ENCODE results near the gene ARL5A.

The ARL5A gene

GRCh38 chr2:151853070-151853758 is 25.0 kb upstream of the ARL5A start:
- H3K4me3 ChIP-seq (ENCODE audit: low read depth in 1 of 5, low read length in 5 of 5) = no peak overlapping the region
- no peak overlapping the region for H3K27ac ChIP-seq (ENCODE audit: low read depth, low read length)
- no peaks in the 10 kb centered on the region for H3K36me3 ChIP-seq (ENCODE audit: control insufficient read depth in 5 of 5, insufficient read depth in 5 of 5, low read length in 5 of 5)
- H3K27me3 ChIP-seq (ENCODE audit: control insufficient read depth in 5 of 5, insufficient read depth in 4 of 5, low read length in 5 of 5) = no peaks in the 10 kb centered on the region
- peaks cover 0 to 6% (median 0%) of the 10 kb centered on the region in 5 donors for H3K4me1 ChIP-seq (ENCODE audit: control insufficient read depth in 5 of 5, insufficient read depth in 5 of 5, low read length in 5 of 5)
- no peaks in the 10 kb centered on the region for H3K9me3 ChIP-seq (ENCODE audit: control insufficient read depth in 5 of 5, low read length in 5 of 5)
- H3K9ac ChIP-seq (ENCODE audit: low read length in 5 of 5) = no peak overlapping the region

GRCh38 chr2:151852260-151853069 is 24.2 kb upstream of the ARL5A start:
- H3K36me3 ChIP-seq (ENCODE audit: control insufficient read depth in 5 of 5, insufficient read depth in 5 of 5, low read length in 5 of 5) = no peaks in the 10 kb centered on the region
- peaks cover 0 to 6% (median 0%) of the 10 kb centered on the region in 5 donors for H3K4me1 ChIP-seq (ENCODE audit: control insufficient read depth in 5 of 5, insufficient read depth in 5 of 5, low read length in 5 of 5)
- H3K4me3 ChIP-seq (ENCODE audit: low read depth in 1 of 5, low read length in 5 of 5) = no peak overlapping the region
- H3K27ac ChIP-seq (ENCODE audit: low read depth, low read length) = no peak overlapping the region
- H3K9ac ChIP-seq (ENCODE audit: low read length in 5 of 5) = no peak overlapping the region
- H3K27me3 ChIP-seq (ENCODE audit: control insufficient read depth in 5 of 5, insufficient read depth in 4 of 5, low read length in 5 of 5) = no peaks in the 10 kb centered on the region
- no peaks in the 10 kb centered on the region for H3K9me3 ChIP-seq (ENCODE audit: control insufficient read depth in 5 of 5, low read length in 5 of 5)

GRCh38 chr2:151851761-151852160 is 23.5 kb upstream of the ARL5A start:
- no peaks in the 10 kb centered on the region for H3K27me3 ChIP-seq (ENCODE audit: control insufficient read depth in 5 of 5, insufficient read depth in 4 of 5, low read length in 5 of 5)
- H3K27ac ChIP-seq (ENCODE audit: low read depth, low read length) = no peak overlapping the region
- no peak overlapping the region for H3K9ac ChIP-seq (ENCODE audit: low read length in 5 of 5)
- H3K4me1 ChIP-seq (ENCODE audit: control insufficient read depth in 5 of 5, insufficient read depth in 5 of 5, low read length in 5 of 5) = peaks cover 0 to 6% (median 0%) of the 10 kb centered on the region in 5 donors
- H3K4me3 ChIP-seq (ENCODE audit: low read depth in 1 of 5, low read length in 5 of 5) = no peak overlapping the region
- H3K9me3 ChIP-seq (ENCODE audit: control insufficient read depth in 5 of 5, low read length in 5 of 5) = no peaks in the 10 kb centered on the region
- H3K36me3 ChIP-seq (ENCODE audit: control insufficient read depth in 5 of 5, insufficient read depth in 5 of 5, low read length in 5 of 5) = no peaks in the 10 kb centered on the region

DNA sequence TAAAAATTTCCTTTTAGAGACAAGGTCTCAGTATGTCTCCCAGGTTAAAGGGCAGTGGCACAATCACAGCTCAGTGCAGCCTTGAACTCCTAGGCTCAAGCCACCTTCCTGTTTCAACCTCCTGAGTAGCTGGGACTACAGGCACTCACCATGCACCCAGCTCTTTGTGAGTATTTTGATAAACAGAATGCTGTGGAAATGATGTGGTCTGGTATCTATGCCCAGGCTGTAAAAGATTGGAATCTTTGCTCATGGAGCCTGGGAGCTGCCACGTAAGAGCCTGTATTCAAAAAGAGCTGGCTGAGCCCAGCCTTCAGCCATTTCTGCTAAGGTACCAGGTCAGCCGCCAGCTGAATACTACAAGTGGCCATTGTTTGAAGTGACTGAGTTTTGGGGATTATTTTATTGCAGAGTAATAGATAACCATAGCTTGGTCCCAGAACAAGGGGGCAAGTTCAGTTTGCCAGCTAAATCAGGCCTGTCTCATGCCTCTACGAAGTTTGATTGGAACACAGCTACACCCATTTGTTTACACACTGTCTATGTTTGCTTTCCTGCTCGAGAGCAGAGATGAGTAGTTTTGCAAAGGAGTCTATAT is 21.3 kb upstream of the ARL5A start:
- Histone ChIP-seq H3K4me3 (ENCODE audit: low read depth in 1 of 5, low read length in 5 of 5) (no peak overlapping the region), H3K9me3 (ENCODE audit: control insufficient read depth in 5 of 5, low read length in 5 of 5) (no peaks in the 10 kb centered on the region), H3K27ac (ENCODE audit: low read depth, low read length) (no peak overlapping the region), H3K36me3 (ENCODE audit: control insufficient read depth in 5 of 5, insufficient read depth in 5 of 5, low read length in 5 of 5) (no peaks in the 10 kb centered on the region), H3K4me1 (ENCODE audit: control insufficient read depth in 5 of 5, insufficient read depth in 5 of 5, low read length in 5 of 5) (peaks cover 0 to 6% (median 0%) of the 10 kb centered on the region in 5 donors), H3K27me3 (ENCODE audit: control insufficient read depth in 5 of 5, insufficient read depth in 4 of 5, low read length in 5 of 5) (no peaks in the 10 kb centered on the region), H3K9ac (ENCODE audit: low read length in 5 of 5) (no peak overlapping the region)

DNA sequence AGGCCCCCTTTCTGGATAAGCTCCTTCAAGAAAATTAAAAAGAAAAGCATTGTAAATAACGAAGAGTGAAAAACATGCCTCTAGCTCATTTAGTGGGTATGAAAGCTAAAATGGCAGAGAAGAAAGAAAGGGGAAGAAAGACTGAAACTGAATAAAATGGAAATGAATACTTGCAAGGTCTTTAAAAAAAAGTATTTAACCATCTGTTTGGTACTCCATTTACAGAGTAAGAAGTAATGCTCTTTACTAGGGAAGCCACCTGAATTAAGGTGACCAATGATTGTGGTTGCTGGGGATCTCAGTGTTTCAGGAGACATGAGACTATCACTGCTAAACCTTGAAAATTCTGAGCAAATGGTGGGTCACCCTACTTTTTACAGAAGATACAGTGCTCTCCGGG is 17.7 kb upstream of the ARL5A start:
- peaks cover 0 to 6% (median 0%) of the 10 kb centered on the region in 5 donors for H3K4me1 ChIP-seq (ENCODE audit: control insufficient read depth in 5 of 5, insufficient read depth in 5 of 5, low read length in 5 of 5)
- no peaks in the 10 kb centered on the region for H3K36me3 ChIP-seq (ENCODE audit: control insufficient read depth in 5 of 5, insufficient read depth in 5 of 5, low read length in 5 of 5)
- H3K27ac ChIP-seq (ENCODE audit: low read depth, low read length) = no peak overlapping the region
- no peak overlapping the region for H3K4me3 ChIP-seq (ENCODE audit: low read depth in 1 of 5, low read length in 5 of 5)
- no peaks in the 10 kb centered on the region for H3K27me3 ChIP-seq (ENCODE audit: control insufficient read depth in 5 of 5, insufficient read depth in 4 of 5, low read length in 5 of 5)
- no peak overlapping the region for H3K9ac ChIP-seq (ENCODE audit: low read length in 5 of 5)
- H3K9me3 ChIP-seq (ENCODE audit: control insufficient read depth in 5 of 5, low read length in 5 of 5) = no peaks in the 10 kb centered on the region

DNA sequence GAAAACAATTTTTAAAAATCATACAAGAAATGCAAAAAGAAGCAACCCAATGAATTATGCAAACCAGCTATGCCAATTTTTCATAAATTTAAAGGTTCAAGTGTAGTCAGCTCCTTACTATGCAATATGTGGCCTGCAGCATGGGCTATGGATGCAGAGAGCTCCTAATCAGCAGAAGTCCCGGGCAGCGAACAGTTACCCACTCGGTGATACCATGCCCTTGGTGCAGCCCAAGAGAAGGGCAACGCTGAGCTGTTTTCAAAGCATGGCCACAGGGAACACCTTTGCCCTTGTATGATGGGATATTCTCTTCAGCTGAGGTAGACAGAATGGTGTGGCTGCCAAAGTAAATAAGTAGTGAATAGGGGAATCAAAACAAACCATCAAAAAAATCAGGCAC is 17.3 kb upstream of the ARL5A start:
- Histone ChIP-seq H3K27me3 (ENCODE audit: control insufficient read depth in 5 of 5, insufficient read depth in 4 of 5, low read length in 5 of 5) (no peaks in the 10 kb centered on the region), H3K27ac (ENCODE audit: low read depth, low read length) (no peak overlapping the region), H3K36me3 (ENCODE audit: control insufficient read depth in 5 of 5, insufficient read depth in 5 of 5, low read length in 5 of 5) (no peaks in the 10 kb centered on the region), H3K9ac (ENCODE audit: low read length in 5 of 5) (no peak overlapping the region), H3K4me1 (ENCODE audit: control insufficient read depth in 5 of 5, insufficient read depth in 5 of 5, low read length in 5 of 5) (peaks cover 0 to 6% (median 0%) of the 10 kb centered on the region in 5 donors), H3K9me3 (ENCODE audit: control insufficient read depth in 5 of 5, low read length in 5 of 5) (no peaks in the 10 kb centered on the region), H3K4me3 (ENCODE audit: low read depth in 1 of 5, low read length in 5 of 5) (no peak overlapping the region)

GRCh38 chr2:151844211-151844896 is 16.1 kb upstream of the ARL5A start:
- Histone ChIP-seq H3K9ac (ENCODE audit: low read length in 5 of 5) (no peak overlapping the region), H3K27ac (ENCODE audit: low read depth, low read length) (no peak overlapping the region), H3K27me3 (ENCODE audit: control insufficient read depth in 5 of 5, insufficient read depth in 4 of 5, low read length in 5 of 5) (no peaks in the 10 kb centered on the region), H3K9me3 (ENCODE audit: control insufficient read depth in 5 of 5, low read length in 5 of 5) (no peaks in the 10 kb centered on the region), H3K36me3 (ENCODE audit: control insufficient read depth in 5 of 5, insufficient read depth in 5 of 5, low read length in 5 of 5) (no peaks in the 10 kb centered on the region), H3K4me3 (ENCODE audit: low read depth in 1 of 5, low read length in 5 of 5) (no peak overlapping the region), H3K4me1 (ENCODE audit: control insufficient read depth in 5 of 5, insufficient read depth in 5 of 5, low read length in 5 of 5) (peaks cover 0 to 6% (median 0%) of the 10 kb centered on the region in 5 donors)

GRCh38 chr2:151843691-151844061 is 15.5 kb upstream of the ARL5A start:
- no peaks in the 10 kb centered on the region for H3K36me3 ChIP-seq (ENCODE audit: control insufficient read depth in 5 of 5, insufficient read depth in 5 of 5, low read length in 5 of 5)
- peaks cover 0 to 6% (median 0%) of the 10 kb centered on the region in 5 donors for H3K4me1 ChIP-seq (ENCODE audit: control insufficient read depth in 5 of 5, insufficient read depth in 5 of 5, low read length in 5 of 5)
- H3K9me3 ChIP-seq (ENCODE audit: control insufficient read depth in 5 of 5, low read length in 5 of 5) = no peaks in the 10 kb centered on the region
- H3K4me3 ChIP-seq (ENCODE audit: low read depth in 1 of 5, low read length in 5 of 5) = no peak overlapping the region
- no peak overlapping the region for H3K27ac ChIP-seq (ENCODE audit: low read depth, low read length)
- no peaks in the 10 kb centered on the region for H3K27me3 ChIP-seq (ENCODE audit: control insufficient read depth in 5 of 5, insufficient read depth in 4 of 5, low read length in 5 of 5)
- H3K9ac ChIP-seq (ENCODE audit: low read length in 5 of 5) = no peak overlapping the region

DNA sequence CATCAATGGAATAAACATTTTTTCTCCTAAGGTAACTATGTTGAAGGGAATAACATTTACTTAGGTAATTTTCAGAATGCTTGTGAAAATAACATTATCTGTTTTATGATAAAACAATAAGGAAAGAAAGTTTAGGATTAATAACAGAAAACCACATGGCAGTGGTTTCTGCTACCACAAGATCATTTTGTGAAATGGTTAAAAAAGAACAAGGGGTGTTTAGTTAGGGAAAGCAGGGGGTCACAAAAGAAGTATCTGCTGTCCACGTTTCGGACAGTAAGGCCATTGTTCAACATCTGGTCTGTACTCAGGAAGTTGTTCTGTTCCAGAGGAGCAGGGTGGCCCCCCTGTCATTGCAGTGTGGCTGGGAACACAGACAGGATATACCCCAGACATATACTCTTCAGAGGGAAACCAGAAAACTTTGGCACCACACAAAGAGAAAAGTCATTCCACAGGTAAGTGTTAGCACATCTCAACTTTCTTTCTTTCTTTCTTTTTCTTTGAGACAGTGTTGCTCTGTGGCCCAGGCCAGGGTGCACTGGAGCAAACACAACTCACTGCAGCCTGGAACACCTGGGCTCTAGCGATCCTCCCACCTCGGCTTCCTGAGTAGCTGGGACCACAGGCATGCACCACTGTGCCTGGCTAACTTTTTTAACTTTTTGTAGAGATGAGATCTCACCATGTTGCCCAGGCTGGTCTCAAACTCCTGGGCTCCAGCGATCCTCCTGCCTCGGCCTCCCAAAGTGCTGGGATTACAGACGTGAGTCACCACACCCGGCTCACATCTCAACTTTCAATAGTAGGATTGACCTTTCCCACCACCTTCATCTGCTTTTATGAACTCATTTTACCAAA is 14.8 kb upstream of the ARL5A start:
- no peak overlapping the region for H3K27ac ChIP-seq (ENCODE audit: low read depth, low read length)
- H3K36me3 ChIP-seq (ENCODE audit: control insufficient read depth in 5 of 5, insufficient read depth in 5 of 5, low read length in 5 of 5) = no peaks in the 10 kb centered on the region
- peaks cover 0 to 6% (median 0%) of the 10 kb centered on the region in 5 donors for H3K4me1 ChIP-seq (ENCODE audit: control insufficient read depth in 5 of 5, insufficient read depth in 5 of 5, low read length in 5 of 5)
- no peak overlapping the region for H3K4me3 ChIP-seq (ENCODE audit: low read depth in 1 of 5, low read length in 5 of 5)
- H3K9me3 ChIP-seq (ENCODE audit: control insufficient read depth in 5 of 5, low read length in 5 of 5) = no peaks in the 10 kb centered on the region
- H3K9ac ChIP-seq (ENCODE audit: low read length in 5 of 5) = no peak overlapping the region
- no peaks in the 10 kb centered on the region for H3K27me3 ChIP-seq (ENCODE audit: control insufficient read depth in 5 of 5, insufficient read depth in 4 of 5, low read length in 5 of 5)

Data from subcutaneous abdominal adipose tissue (tissue), 5 donors.